CD4-positive, alpha-beta T cell treated with Interleukin-15 for 4 hours (primary cell): ENCODE data around the gene HACL1.
"Not testable (repeated sequence)": the region's sequence is repeated elsewhere in the genome, so short reads cannot be mapped to it uniquely, and the experiment has no call there.

ENCODE experiments used
- DNase-seq: peaks from one replicate; pipeline ENCODE4 v3.0.0-alpha.2; 2020; ENCODE audit warnings: low spot score

Gene HACL1

GRCh38 chr3:15579051-15579450 lies 22.3 kb downstream of the HACL1 start:
- no peak for DNase-seq

- DNase-seq, result no peak
Observed at GRCh38 chr3:15578289-15578867, 23.0 kb downstream of the HACL1 start.

- no peak for DNase-seq
Observed at GRCh38 chr3:15576475-15576874, 24.9 kb downstream of the HACL1 start.

GRCh38 chr3:15575446-15575845 lies 25.9 kb downstream of the HACL1 start:
- DNase-seq, result no peak

- DNase-seq, result no peak
Observed at GRCh38 chr3:15572138-15572537, 29.2 kb downstream of the HACL1 start.

GRCh38 chr3:15563190-15563589 lies 38.2 kb downstream of the HACL1 start:
- DNase-seq, result no peak

GRCh38 chr3:15562560-15562959 lies 38.8 kb downstream of the HACL1 start:
- DNase-seq, result no peak

- DNase-seq, result no peak
Observed at GRCh38 chr3:15558581-15558980, 42.8 kb downstream of the HACL1 start.

DNA sequence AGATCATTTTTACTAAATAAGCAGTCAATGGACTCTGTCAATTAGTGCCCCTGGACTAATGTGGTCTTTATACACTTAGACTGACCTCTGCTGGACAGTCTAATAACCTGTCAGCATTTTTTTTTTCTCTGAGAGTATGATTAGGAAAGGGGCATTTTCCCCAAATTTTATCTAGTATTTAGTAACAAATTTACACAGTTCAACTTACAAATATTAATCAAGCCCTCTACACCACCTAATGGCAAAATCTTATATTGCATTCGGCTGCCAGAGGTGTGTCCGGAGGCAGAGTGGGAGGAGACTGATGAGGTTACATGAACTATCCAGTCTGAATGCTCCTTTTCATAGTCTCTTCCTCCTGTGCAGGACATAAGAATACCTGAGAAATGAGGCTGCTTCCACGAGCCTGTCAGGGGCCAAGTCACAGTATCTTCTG lies 43.8 kb downstream of the HACL1 start:
- DNase-seq, result peak; percentile 85

DNA sequence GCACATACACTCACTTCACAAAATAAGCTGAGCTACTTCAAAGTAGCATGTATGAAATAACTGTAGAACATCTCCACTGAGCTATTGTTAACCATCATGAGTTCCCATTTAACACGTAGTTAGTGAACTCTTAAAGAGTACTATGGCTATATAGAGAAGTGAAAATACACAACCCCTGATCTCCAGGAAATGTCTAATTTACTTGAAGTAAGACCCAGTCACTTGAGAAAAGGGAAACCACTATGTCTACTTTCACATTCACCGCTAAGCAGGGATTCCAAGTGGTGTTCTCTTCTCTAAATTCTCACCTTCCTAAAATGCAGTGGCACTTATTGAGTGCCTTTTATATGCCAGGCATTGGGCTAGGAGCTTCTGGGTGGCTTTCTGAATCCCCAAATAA lies 44.9 kb downstream of the HACL1 start:
- DNase-seq, result peak; percentile 35

GRCh38 chr3:15553749-15554148 lies 47.6 kb downstream of the HACL1 start:
- no peak for DNase-seq

GRCh38 chr3:15551902-15552301 lies 49.5 kb downstream of the HACL1 start:
- DNase-seq, result no peak

DNA sequence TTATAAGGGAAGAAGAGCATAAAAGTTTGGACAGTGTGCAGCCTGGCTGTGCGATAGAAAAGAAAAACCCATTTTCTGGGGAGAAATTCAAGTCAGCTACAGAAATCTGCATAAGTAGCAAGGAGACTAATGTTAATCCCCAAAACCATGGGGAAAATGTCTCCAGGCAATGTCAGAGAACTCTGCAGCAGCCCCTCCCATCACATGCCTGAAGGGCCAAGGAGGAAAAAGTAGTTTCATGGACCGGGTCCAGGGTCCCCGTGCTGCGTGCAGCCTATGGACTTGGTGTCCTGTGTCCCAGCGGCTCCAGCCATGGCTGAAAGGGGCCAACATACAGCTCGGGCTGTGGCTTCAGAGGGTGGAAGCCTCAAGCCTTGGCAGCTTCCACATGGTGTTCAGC lies 51.5 kb downstream of the HACL1 start:
- DNase-seq, result no peak

- no peak for DNase-seq
Observed at GRCh38 chr3:15542614-15543013, 58.8 kb downstream of the HACL1 start.

DNA sequence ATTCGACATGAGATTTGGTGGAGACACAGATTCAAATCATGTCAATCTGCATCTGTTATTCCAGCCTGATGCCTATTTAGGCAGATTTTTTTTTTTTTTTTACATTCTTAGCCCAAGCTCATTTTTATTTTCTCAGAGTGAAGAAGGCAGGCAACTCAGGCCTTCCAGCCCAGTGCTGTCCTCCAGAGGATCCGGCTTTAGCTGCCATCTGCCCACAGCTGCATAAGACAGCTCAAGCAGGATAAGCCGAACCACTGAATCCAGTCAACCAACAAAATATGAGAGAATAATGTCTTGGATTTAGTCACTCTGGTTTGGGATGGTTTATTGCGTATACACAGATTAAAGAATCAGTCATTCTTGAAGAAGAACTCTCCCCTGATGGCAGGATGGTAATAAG lies 60.0 kb downstream of the HACL1 start:
- no peak for DNase-seq

- DNase-seq, result no peak
Observed at GRCh38 chr3:15539066-15539465, 62.3 kb downstream of the HACL1 start.

GRCh38 chr3:15538345-15538744 lies 63.0 kb downstream of the HACL1 start:
- peak; percentile 28 for DNase-seq

GRCh38 chr3:15536856-15537255 lies 64.5 kb downstream of the HACL1 start:
- DNase-seq, result peak; percentile 55

GRCh38 chr3:15535732-15536131 lies 65.6 kb downstream of the HACL1 start:
- DNase-seq, result peak; percentile 64

DNA sequence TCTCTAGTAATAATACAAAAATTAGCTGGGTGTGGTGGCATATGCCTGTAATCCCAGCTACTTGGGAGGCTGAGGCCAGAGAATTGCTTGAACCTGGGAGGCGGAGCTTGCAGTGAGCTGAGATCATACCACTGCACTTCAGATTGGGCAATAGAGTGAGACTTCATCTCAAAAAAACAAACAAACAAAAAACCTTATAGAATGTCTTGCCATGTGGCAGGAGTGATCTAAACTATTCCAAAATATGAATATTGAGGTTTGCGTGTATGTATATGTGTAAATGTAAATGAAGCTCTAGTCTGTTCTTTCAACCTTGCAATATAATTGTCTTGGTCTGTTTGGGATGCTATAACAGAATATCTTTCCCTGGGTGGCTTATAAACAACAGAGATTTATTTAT lies 68.8 kb downstream of the HACL1 start:
- not testable (repeated sequence) for DNase-seq

- no peak for DNase-seq
Observed at GRCh38 chr3:15531346-15531745, 70.0 kb downstream of the HACL1 start.

DNA sequence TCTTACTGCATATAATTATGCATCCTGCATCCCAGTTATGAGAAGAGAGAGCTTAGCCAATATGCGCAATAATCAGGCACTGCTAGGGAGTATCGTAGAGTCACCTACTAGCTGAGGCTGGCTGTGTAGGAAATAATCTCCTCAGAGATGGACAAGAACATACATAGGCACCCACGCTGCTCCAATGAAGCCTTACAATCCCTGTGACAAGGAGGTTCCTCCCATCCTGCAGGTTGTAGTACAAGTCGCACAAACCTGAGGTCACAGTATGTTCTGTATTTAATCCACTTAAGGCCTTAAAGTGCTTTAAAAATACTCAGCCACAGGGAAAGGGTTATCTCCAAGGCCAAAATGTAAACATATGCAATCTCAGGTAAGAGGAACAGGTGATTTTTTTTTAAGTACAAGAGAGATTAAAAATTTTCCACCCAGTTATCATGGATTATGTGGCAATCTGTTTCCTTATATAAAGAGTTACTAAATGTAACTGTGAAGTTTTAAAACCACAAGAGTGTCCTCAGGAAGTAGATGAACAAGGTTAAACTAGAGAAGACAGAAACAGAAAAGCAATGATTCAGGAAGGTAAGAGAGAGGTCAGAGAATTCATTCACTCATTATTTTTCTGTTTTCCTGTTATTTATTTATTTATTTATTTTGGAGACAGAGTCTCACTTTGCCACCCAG lies 72.4 kb downstream of the HACL1 start:
- no peak for DNase-seq

DNA sequence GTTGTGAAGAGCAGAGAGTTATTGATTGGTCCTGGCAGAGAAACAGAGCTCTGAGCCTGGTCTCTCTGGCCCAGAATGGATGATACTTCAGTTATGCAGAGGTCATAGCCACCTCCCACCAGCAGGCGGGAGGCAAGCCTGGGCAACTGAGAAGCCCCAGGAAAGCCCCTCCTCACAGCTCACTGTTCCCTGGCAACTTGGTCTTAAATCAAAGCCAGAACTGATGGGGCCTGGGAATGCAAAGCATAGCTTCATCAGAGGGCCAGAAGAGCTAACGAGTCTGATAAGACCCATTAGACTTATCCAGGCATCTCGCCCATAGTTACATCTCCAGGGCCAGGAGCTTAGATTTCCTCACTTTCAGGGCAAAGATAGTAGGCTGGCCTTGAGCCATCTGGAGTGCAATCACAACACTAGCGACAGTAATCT lies 74.3 kb downstream of the HACL1 start:
- no peak for DNase-seq

DNA sequence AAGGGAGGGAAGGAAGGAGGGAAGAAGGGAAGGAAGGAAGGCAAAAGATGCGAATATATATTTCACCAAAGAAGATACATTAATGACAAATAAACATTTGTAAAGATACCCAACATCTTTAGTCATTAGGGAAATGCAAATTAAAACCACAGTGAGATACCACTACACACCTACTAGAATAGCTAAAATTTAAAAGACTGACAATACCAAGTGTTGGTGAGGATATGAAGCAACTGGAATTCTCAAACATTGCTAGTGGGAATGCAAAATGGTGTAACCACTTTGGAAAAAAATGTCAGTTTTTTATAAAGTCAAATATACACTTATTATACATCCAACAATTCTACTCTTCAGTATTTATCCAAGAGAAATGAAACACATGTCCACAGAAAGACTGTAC lies 75.6 kb downstream of the HACL1 start:
- no peak for DNase-seq
